WTC11 (cell line): Measurements from ENCODE around the gene MKI67. TPM values are rescaled to one million over a fixed set of nuclear protein-coding genes. Genes with fewer than 3 reads are reported as not detected.

Experiments
- ATAC-seq: fragments of 200-7000 bp; cut with Tn5 transposase; 2 replicates; pipeline ENCODE4 v1.10.0; 2021; ENCODE audit warnings: mild to moderate bottlenecking, moderate library complexity
- CTCF ChIA-PET: fragments of 300-600 bp; sonication (Branson Sonifier 250); formaldehyde crosslinking; loops from one replicate; lab custom pipeline; 2021; ENCODE audit warnings: antibody characterized with exemption; lab: Charles Lee
- POLR2A ChIA-PET: fragments of 350-600 bp; sonication (Branson Sonifier 250); formaldehyde crosslinking; loops from one replicate; lab custom pipeline; 2021; ENCODE audit warnings: antibody characterized with exemption; lab: Charles Lee
- DNase-seq: peaks from one replicate; pipeline ENCODE4 v3.0.0; 2021; ENCODE audit warnings: low spot score
- H3K27ac Mint-ChIP-seq: 2 replicates; pipeline ENCODE4 v1.8.0; 2021; ENCODE audit warnings: mixed read lengths
- H3K27me3 Mint-ChIP-seq: 2 replicates; pipeline ENCODE4 v1.8.0; 2021; ENCODE audit warnings: low read depth, mild to moderate bottlenecking, moderate library complexity, mixed read lengths
- H3K36me3 Mint-ChIP-seq: 2 replicates; pipeline ENCODE4 v1.8.0; 2021; ENCODE audit warnings: mixed read lengths
- H3K4me1 Mint-ChIP-seq: 2 replicates; pipeline ENCODE4 v1.8.0; 2022; ENCODE audit warnings: mixed read lengths
- H3K4me3 Mint-ChIP-seq: 2 replicates; pipeline ENCODE4 v1.8.0; 2021; ENCODE audit warnings: mild to moderate bottlenecking, moderate library complexity, mixed read lengths
- H3K9me3 Mint-ChIP-seq: 2 replicates; pipeline ENCODE4 v1.8.0; 2021; ENCODE audit warnings: mixed read lengths
- ATF1 ChIP-seq: sonication (generic); formaldehyde crosslinking; IDR thresholded peaks from 2 replicates; pipeline ENCODE4 v1.8.1; 2023; ENCODE audit warnings: mild to moderate bottlenecking, moderate library complexity, missing genetic modification reagents
- ELF4 ChIP-seq: sonication (generic); formaldehyde crosslinking; IDR thresholded peaks from 2 replicates; pipeline ENCODE4 v1.8.1; 2022; ENCODE audit warnings: low read depth, mild to moderate bottlenecking, moderate library complexity, missing genetic modification reagents
- EMX1 ChIP-seq: fragments of 250-450 bp; sonication (Bioruptor Pico); IDR thresholded peaks from 2 replicates; pipeline ENCODE4 v1.8.0; 2021; ENCODE audit warnings: mild to moderate bottlenecking
- ETV6 ChIP-seq: sonication (generic); formaldehyde crosslinking; IDR thresholded peaks from 2 replicates; pipeline ENCODE4 v1.8.1; 2022; ENCODE audit warnings: mild to moderate bottlenecking, missing genetic modification reagents
- FOXK1 ChIP-seq: sonication (generic); formaldehyde crosslinking; IDR thresholded peaks from 2 replicates; pipeline ENCODE4 v1.8.0; 2022; ENCODE audit warnings: mild to moderate bottlenecking, moderate library complexity, missing genetic modification reagents
- IRF2 ChIP-seq: sonication (generic); formaldehyde crosslinking; IDR thresholded peaks from 2 replicates; pipeline ENCODE4 v1.8.0; 2022; ENCODE audit warnings: low read depth, missing genetic modification reagents, borderline replicate concordance
- JAZF1 ChIP-seq: fragments of 250-450 bp; sonication (Bioruptor Pico); IDR thresholded peaks from 2 replicates; pipeline ENCODE4 v1.9.0; 2021; ENCODE audit warnings: moderate library complexity, mild to moderate bottlenecking, inconsistent platforms
- NFYB ChIP-seq: sonication (generic); formaldehyde crosslinking; conservative IDR thresholded peaks from 2 replicates; pipeline ENCODE4 v1.8.0; 2022; ENCODE audit warnings: low read depth, missing genetic modification reagents
- NR2C2 ChIP-seq: sonication (generic); formaldehyde crosslinking; IDR thresholded peaks from 2 replicates; pipeline ENCODE4 v1.8.0; 2022; ENCODE audit warnings: mild to moderate bottlenecking, missing genetic modification reagents
- SP1 ChIP-seq: sonication (generic); formaldehyde crosslinking; conservative IDR thresholded peaks from 2 replicates; pipeline ENCODE4 v1.8.1; 2022; ENCODE audit warnings: missing genetic modification reagents
- ZNF121 ChIP-seq: sonication (generic); formaldehyde crosslinking; IDR thresholded peaks from 2 replicates; pipeline ENCODE4 v1.8.0; 2023; ENCODE audit warnings: missing genetic modification reagents
- ZNF317 ChIP-seq: sonication (generic); formaldehyde crosslinking; IDR thresholded peaks from 2 replicates; pipeline ENCODE4 v1.8.1; 2023; ENCODE audit warnings: low read depth, mild to moderate bottlenecking, moderate library complexity, missing genetic modification reagents, borderline replicate concordance
- ZNF396 ChIP-seq: fragments of 250-450 bp; sonication (Bioruptor Pico); IDR thresholded peaks from 2 replicates; pipeline ENCODE4 v1.8.0; 2021; ENCODE audit warnings: mild to moderate bottlenecking, moderate library complexity, borderline replicate concordance
- ZNF416 ChIP-seq: fragments of 250-450 bp; sonication (Bioruptor Pico); IDR thresholded peaks from 2 replicates; pipeline ENCODE4 v1.9.0; 2021; ENCODE audit warnings: mild to moderate bottlenecking, inconsistent platforms
- total RNA-seq: library from RNA; stranded (reverse); gene quantifications from 3 replicates; pipeline ENCODE4 v1.2.3, GENCODE V29; 2021
- TF ChIP-seq, protein P1 (sequence below): sonication (generic); formaldehyde crosslinking; IDR thresholded peaks from 2 replicates; pipeline ENCODE4 v1.8.1; 2022; ENCODE audit warnings: missing genetic modification reagents, borderline replicate concordance
- TF ChIP-seq, protein P2 (sequence below): sonication (generic); formaldehyde crosslinking; IDR thresholded peaks from 2 replicates; pipeline ENCODE4 v1.8.1; 2023; ENCODE audit warnings: mild to moderate bottlenecking, moderate library complexity, missing genetic modification reagents
- TF ChIP-seq, protein P3 (sequence below): fragments of 250-450 bp; sonication (Bioruptor Pico); IDR thresholded peaks from 2 replicates; pipeline ENCODE4 v1.9.0; 2021; ENCODE audit warnings: mild to moderate bottlenecking
- TF ChIP-seq, protein P4 (sequence below): fragments of 250-450 bp; sonication (Bioruptor Pico); IDR thresholded peaks from 2 replicates; pipeline ENCODE4 v1.8.0; 2021; ENCODE audit warnings: mild to moderate bottlenecking
- TF ChIP-seq, protein P5 (sequence below): sonication (generic); formaldehyde crosslinking; IDR thresholded peaks from 2 replicates; pipeline ENCODE4 v1.8.0; 2022; ENCODE audit warnings: mild to moderate bottlenecking, missing genetic modification reagents
- TF ChIP-seq, protein P6 (sequence below): sonication (generic); formaldehyde crosslinking; IDR thresholded peaks from 2 replicates; pipeline ENCODE4 v1.8.0; 2022; ENCODE audit warnings: mild to moderate bottlenecking, missing genetic modification reagents

MKI67 gene
- total RNA-seq, 1 experiment from 2014 or later, result 118 TPM

DNA sequence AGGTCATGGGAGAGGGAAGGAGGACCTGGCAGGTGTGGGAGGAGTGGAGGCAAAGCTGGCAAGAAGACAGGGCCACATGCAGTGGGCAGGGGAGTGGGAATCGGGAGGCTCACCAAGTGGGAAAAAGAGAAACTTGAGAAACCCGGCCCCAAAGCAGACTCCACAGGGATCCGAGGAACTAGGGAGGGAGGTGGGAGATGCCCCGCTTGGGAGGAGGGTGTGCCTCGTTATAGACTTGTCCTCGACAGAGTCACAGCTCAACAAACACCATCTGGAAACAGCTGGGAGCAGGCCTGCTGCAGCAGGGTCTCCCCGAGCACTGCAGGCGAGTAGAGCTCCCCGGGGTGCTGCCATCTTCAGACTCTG is 54.8 kb downstream of the MKI67 start (continued):
- TF ChIP-seq, protein P1, sequence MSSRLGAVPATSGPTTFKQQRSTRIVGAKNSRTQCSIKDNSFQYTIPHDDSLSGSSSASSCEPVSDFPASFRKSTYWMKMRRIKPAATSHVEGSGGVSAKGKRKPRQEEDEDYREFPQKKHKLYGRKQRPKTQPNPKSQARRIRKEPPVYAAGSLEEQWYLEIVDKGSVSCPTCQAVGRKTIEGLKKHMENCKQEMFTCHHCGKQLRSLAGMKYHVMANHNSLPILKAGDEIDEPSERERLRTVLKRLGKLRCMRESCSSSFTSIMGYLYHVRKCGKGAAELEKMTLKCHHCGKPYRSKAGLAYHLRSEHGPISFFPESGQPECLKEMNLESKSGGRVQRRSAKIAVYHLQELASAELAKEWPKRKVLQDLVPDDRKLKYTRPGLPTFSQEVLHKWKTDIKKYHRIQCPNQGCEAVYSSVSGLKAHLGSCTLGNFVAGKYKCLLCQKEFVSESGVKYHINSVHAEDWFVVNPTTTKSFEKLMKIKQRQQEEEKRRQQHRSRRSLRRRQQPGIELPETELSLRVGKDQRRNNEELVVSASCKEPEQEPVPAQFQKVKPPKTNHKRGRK (CRISPR knock-in tag), result no peak

DNA sequence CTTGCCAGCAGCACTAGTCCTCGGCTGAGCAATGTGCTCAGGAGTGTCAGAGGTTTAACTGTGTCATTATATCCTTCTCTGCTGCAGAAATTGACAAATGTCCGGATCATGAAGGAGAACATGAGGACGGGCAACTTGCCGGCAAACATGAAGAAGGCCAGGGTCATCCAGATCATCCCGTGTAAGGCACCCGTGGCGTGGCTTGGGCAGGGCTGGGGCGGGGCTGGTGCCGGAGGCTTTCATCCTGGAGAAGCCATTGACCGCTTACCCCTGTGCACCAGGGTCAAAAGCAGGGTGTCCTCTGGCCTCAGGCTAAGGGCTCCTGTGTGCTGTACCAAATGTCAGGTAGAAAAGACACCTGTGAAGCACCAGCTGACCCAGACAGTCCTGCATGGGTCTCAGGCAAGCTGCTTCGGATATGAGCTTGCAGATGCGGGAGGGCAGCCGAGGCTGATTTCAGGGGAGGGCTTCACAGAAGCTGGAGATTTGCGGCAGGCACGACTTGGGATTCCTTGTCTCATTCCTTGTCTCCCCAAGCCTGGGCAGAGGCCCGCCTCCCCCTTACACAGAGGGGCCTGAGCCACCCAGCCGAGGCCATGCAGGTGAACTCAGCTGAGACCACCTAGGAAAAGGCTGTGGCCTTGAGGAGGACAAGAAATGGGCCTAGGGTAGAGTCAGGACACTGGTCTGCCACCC is 55.4 kb downstream of the MKI67 start:
- Mint-ChIP-seq H3K4me3 (no peak overlapping the region), H3K9me3 (peaks cover 6% of the 10 kb centered on the region), H3K27ac (no peak overlapping the region; the same call in 1 of the 2 replicates), H3K4me1 (peaks cover 5% of the 10 kb centered on the region), H3K27me3 (no peaks in the 10 kb centered on the region), H3K36me3 (no peaks in the 10 kb centered on the region; the same call in 1 of the 2 replicates)
- ATAC-seq (no peak), DNase-seq (no peak)
- TF ChIP-seq ETV6 (CRISPR knock-in tag), result no peak
- no peak for TF ChIP-seq ELF4 (CRISPR knock-in tag)
- TF ChIP-seq ATF1 (CRISPR knock-in tag), result no peak
- TF ChIP-seq ZNF416 (CRISPR knock-in tag), result no peak
- TF ChIP-seq ZNF396, result no peak
- TF ChIP-seq, protein P2, sequence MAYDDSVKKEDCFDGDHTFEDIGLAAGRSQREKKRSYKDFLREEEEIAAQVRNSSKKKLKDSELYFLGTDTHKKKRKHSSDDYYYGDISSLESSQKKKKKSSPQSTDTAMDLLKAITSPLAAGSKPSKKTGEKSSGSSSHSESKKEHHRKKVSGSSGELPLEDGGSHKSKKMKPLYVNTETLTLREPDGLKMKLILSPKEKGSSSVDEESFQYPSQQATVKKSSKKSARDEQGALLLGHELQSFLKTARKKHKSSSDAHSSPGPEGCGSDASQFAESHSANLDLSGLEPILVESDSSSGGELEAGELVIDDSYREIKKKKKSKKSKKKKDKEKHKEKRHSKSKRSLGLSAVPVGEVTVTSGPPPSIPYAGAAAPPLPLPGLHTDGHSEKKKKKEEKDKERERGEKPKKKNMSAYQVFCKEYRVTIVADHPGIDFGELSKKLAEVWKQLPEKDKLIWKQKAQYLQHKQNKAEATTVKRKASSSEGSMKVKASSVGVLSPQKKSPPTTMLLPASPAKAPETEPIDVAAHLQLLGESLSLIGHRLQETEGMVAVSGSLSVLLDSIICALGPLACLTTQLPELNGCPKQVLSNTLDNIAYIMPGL, result no peak
- TF ChIP-seq JAZF1, result no peak
- TF ChIP-seq, protein P3, sequence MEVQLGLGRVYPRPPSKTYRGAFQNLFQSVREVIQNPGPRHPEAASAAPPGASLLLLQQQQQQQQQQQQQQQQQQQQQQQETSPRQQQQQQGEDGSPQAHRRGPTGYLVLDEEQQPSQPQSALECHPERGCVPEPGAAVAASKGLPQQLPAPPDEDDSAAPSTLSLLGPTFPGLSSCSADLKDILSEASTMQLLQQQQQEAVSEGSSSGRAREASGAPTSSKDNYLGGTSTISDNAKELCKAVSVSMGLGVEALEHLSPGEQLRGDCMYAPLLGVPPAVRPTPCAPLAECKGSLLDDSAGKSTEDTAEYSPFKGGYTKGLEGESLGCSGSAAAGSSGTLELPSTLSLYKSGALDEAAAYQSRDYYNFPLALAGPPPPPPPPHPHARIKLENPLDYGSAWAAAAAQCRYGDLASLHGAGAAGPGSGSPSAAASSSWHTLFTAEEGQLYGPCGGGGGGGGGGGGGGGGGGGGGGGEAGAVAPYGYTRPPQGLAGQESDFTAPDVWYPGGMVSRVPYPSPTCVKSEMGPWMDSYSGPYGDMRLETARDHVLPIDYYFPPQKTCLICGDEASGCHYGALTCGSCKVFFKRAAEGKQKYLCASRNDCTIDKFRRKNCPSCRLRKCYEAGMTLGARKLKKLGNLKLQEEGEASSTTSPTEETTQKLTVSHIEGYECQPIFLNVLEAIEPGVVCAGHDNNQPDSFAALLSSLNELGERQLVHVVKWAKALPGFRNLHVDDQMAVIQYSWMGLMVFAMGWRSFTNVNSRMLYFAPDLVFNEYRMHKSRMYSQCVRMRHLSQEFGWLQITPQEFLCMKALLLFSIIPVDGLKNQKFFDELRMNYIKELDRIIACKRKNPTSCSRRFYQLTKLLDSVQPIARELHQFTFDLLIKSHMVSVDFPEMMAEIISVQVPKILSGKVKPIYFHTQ (CRISPR knock-in tag), result no peak
- no peak for TF ChIP-seq ZNF317 (CRISPR knock-in tag)
- TF ChIP-seq FOXK1 (CRISPR knock-in tag), result no peak
- TF ChIP-seq, protein P4, sequence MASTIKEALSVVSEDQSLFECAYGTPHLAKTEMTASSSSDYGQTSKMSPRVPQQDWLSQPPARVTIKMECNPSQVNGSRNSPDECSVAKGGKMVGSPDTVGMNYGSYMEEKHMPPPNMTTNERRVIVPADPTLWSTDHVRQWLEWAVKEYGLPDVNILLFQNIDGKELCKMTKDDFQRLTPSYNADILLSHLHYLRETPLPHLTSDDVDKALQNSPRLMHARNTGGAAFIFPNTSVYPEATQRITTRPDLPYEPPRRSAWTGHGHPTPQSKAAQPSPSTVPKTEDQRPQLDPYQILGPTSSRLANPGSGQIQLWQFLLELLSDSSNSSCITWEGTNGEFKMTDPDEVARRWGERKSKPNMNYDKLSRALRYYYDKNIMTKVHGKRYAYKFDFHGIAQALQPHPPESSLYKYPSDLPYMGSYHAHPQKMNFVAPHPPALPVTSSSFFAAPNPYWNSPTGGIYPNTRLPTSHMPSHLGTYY (CRISPR knock-in tag), result no peak
- TF ChIP-seq, protein P5, sequence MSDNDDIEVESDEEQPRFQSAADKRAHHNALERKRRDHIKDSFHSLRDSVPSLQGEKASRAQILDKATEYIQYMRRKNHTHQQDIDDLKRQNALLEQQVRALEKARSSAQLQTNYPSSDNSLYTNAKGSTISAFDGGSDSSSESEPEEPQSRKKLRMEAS, result no peak
- ChIA-PET CTCF (interaction anchor here (0.6 to 4.6 kb wide), 8 partner anchors 8 to 355 kb away, joined by 3 to 125 read pairs (median 19); no protein-coding TSS in a partner anchor), POLR2A (interaction anchor here (1.9 kb wide), 1 partner anchor 35 kb away, joined by 7 read pairs; no protein-coding TSS in a partner anchor)

DNA sequence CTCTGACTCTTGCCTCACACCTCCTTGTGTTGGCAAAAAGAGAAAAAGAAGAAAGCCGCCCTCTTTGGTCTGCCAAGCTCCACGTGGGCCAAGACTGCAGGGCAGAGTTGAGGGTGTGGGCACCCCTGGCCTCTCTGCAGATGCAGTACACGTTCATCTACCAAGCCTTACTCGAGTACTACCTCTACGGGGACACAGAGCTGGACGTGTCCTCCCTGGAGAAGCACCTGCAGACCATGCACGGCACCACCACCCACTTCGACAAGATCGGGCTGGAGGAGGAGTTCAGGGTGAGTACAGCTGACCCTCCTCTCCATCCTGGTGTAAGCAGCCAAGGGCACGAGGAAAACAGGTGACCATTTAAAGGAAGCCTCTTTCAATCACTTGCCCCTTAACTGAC is 56.1 kb downstream of the MKI67 start:
- DNase-seq, result no peak

More for the DNA sequence above, 56.1 kb downstream of the MKI67 start:
- H3K9me3 Mint-ChIP-seq, result peaks cover 6% of the 10 kb centered on the region
- no peak for TF ChIP-seq SP1 (CRISPR knock-in tag)
- TF ChIP-seq IRF2 (CRISPR knock-in tag), result no peak
- TF ChIP-seq, protein P6, sequence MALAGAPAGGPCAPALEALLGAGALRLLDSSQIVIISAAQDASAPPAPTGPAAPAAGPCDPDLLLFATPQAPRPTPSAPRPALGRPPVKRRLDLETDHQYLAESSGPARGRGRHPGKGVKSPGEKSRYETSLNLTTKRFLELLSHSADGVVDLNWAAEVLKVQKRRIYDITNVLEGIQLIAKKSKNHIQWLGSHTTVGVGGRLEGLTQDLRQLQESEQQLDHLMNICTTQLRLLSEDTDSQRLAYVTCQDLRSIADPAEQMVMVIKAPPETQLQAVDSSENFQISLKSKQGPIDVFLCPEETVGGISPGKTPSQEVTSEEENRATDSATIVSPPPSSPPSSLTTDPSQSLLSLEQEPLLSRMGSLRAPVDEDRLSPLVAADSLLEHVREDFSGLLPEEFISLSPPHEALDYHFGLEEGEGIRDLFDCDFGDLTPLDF (CRISPR knock-in tag), result no peak
- TF ChIP-seq NR2C2 (CRISPR knock-in tag), result no peak
- TF ChIP-seq EMX1, result no peak
- no peak for TF ChIP-seq ZNF121 (CRISPR knock-in tag)
- TF ChIP-seq NFYB (CRISPR knock-in tag), result no peak
- TF ChIP-seq, all 79 proteins: peak for 0
- no peaks in the 10 kb centered on the region; the same call in 1 of the 2 replicates for H3K36me3 Mint-ChIP-seq
- ChIA-PET POLR2A (interaction anchor here (1.3 to 1.9 kb wide), 2 partner anchors 35 to 200 kb away, joined by 4 to 7 read pairs; no protein-coding TSS in a partner anchor), CTCF (interaction anchor here (1.4 to 4.6 kb wide), 17 partner anchors 9 to 354 kb away, joined by 3 to 125 read pairs (median 12); no protein-coding TSS in a partner anchor)
- H3K4me1 Mint-ChIP-seq, result peaks cover 5% of the 10 kb centered on the region
- H3K4me3 Mint-ChIP-seq, result no peak overlapping the region
- no peak for ATAC-seq
- no peak overlapping the region for H3K27ac Mint-ChIP-seq
- no peaks in the 10 kb centered on the region for H3K27me3 Mint-ChIP-seq
